ENCODE results near the gene TEX261. TPM values are rescaled to one million over a fixed set of nuclear protein-coding genes. Genes with fewer than 3 reads are reported as not detected.

The TEX261 gene
- total RNA-seq, 2 experiments from 2014 or later, result 55.9 to 59.4 TPM

GRCh38 chr2:70962885-70963878 lies 31.5 kb downstream of the TEX261 start:
- Mint-ChIP-seq H3K36me3 (ENCODE audit: low read depth) (no peaks in the 10 kb centered on the region), H3K4me1 (ENCODE audit: low read depth) (peaks cover 15% of the 10 kb centered on the region), H3K27ac (no peak overlapping the region), H3K4me3 (no peak overlapping the region), H3K27me3 (ENCODE audit: low read depth) (peaks cover 23% of the 10 kb centered on the region), H3K9me3 (ENCODE audit: insufficient read depth) (no peaks in the 10 kb centered on the region)
- ATAC-seq (no peak), DNase-seq (peak; percentile 17)
- ChIA-PET CTCF (interaction anchor here (1.3 to 5.8 kb wide), 11 partner anchors 9 to 93 kb away, joined by 3 to 60 read pairs (median 11); partner anchors contain the start of gene ANKRD53), POLR2A (no interaction called here)

DNA sequence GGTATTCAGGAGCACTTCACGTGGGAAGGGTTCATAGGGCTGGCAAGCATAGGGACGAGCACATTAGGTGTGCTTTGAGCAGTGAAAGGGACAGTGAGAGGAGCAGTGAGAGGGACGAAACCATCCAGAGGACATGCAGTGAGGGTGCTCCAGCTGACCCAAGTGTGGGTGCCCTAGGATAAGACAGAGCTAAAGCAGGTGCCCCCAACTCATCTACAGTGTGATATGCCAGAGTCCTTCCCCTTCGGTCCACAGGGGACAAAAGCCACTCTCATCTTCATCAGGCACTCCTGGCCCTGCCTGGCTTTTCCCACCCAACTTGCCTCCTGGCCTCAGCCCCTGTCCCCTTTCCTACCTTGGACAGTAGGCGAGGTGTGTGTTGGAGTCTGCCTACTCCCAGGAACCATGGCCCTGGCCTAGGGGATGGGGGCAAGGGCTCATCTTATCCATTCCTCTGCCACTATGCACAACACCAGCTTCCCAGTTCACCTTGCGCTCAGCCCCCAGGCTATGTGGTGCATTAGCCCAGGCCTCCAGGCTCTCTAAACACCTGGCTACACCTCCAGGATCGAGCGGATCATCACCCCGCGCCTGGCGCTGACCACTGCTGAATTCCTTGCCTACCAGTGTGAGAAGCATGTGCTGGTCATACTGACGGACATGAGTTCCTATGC lies 32.3 kb downstream of the TEX261 start:
- Mint-ChIP-seq H3K36me3 (ENCODE audit: low read depth) (no peaks in the 10 kb centered on the region), H3K27me3 (ENCODE audit: low read depth) (peaks cover 17% of the 10 kb centered on the region), H3K4me1 (ENCODE audit: low read depth) (peaks cover 23% of the 10 kb centered on the region), H3K27ac (no peak overlapping the region), H3K4me3 (no peak overlapping the region), H3K9me3 (ENCODE audit: insufficient read depth) (no peaks in the 10 kb centered on the region)
- ATAC-seq, result no peak
- ChIA-PET POLR2A (no interaction called here), CTCF (interaction anchor here (0.8 to 5.8 kb wide), 5 partner anchors 11 to 23 kb away, joined by 4 to 60 read pairs (median 6); no protein-coding TSS in a partner anchor)
- peak; percentile 20 for DNase-seq

DNA sequence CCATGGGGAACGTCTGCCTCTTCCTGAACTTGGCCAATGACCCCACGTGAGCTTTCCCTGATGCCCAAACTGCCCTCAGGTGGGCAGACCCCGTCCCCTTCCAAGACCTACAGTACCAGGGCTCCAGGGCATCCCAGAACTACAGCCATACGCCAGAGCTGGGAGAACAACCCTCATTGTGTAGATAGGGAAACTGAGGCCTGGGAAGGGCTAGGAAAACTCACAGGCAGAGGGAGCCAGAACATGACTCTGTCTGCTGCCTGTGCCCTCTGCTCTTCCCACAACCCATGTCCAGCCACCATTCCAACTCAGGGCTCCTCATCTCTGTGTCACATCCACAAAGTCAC lies 33.1 kb downstream of the TEX261 start:
- Mint-ChIP-seq H3K4me1 (ENCODE audit: low read depth) (peaks cover 25% of the 10 kb centered on the region), H3K27me3 (ENCODE audit: low read depth) (peaks cover 17% of the 10 kb centered on the region), H3K9me3 (ENCODE audit: insufficient read depth) (no peaks in the 10 kb centered on the region), H3K4me3 (no peak overlapping the region), H3K27ac (no peak overlapping the region), H3K36me3 (ENCODE audit: low read depth) (no peaks in the 10 kb centered on the region)
- POLR2A ChIA-PET, result interaction anchor here (0.9 kb wide), 1 partner anchor 13 kb away, joined by 4 read pairs; no protein-coding TSS in a partner anchor
- DNase-seq (no peak), ATAC-seq (no peak)
- CTCF ChIA-PET, result interaction anchor here (0.8 to 2.3 kb wide), 5 partner anchors 12 to 99 kb away, joined by 3 to 6 read pairs (median 4); no protein-coding TSS in a partner anchor

- Mint-ChIP-seq H3K9me3 (ENCODE audit: insufficient read depth) (no peaks in the 10 kb centered on the region), H3K27ac (no peak overlapping the region), H3K4me1 (ENCODE audit: low read depth) (peaks cover 25% of the 10 kb centered on the region), H3K36me3 (ENCODE audit: low read depth) (no peaks in the 10 kb centered on the region), H3K4me3 (no peak overlapping the region), H3K27me3 (ENCODE audit: low read depth) (peaks cover 21% of the 10 kb centered on the region)
- no peak for ATAC-seq
- CTCF ChIA-PET, result interaction anchor here (0.8 to 2.3 kb wide), 7 partner anchors 12 to 98 kb away, joined by 3 to 6 read pairs (median 4); no protein-coding TSS in a partner anchor
- POLR2A ChIA-PET, result interaction anchor here (0.9 kb wide), 1 partner anchor 13 kb away, joined by 4 read pairs; no protein-coding TSS in a partner anchor
- peak; percentile 20 for DNase-seq
These were observed 33.6 kb downstream of the TEX261 start for GRCh38 chr2:70960833-70961647.

DNA sequence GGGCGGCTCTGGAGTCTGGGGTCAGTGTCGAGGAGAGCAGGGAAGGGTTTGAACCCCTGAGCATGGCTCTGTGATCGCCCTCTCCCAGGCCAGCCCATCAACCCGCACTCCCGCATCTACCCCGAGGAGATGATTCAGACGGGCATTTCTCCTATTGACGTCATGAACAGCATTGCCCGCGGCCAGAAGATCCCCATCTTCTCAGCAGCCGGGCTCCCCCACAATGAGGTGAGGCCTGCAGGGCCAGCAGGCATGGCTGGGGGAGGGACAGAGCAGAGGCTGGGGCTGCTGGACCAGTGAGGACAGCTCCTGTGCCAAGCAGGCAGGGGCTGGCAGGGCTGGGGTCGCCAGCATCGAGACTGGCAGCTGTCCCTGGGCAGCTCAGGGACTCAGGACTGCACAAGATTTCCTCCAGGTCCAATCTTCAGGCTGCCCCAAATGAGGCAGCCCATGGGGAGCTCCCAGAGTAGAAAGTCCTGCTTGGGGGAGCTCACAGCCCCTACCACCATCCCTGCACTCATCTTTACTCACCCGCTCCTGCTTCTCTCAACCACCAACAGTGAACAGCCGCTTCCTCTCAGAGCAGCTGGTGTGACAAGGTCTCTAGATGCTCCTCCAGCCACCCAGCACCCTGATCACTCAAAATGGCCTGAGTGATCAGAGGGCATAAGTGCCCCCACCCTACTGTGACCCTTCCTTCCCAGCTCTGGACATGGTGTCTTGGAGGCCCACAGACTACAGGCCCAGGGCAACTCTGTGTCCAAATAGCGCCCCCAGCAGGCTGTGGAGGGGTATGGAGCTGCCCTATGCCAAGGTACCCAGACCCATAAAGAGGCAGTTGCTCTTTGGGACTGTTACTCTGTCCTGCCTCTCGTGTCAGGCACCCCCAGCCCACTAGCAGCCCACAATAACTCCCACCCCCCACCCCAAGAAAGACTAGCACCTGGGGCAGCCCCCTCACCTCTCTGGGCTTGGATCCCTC lies 34.5 kb downstream of the TEX261 start:
- H3K27me3 Mint-ChIP-seq (ENCODE audit: low read depth), result peaks cover 27% of the 10 kb centered on the region
- no peak overlapping the region for H3K27ac Mint-ChIP-seq
- ATAC-seq (no peak), DNase-seq (peak; percentile 26)
- no peaks in the 10 kb centered on the region for H3K36me3 Mint-ChIP-seq (ENCODE audit: low read depth)
- H3K4me3 Mint-ChIP-seq, result no peak overlapping the region
- ChIA-PET CTCF (interaction anchor here (0.6 to 1.4 kb wide), 6 partner anchors 12 to 41 kb away, joined by 3 to 5 read pairs (median 4); no protein-coding TSS in a partner anchor), POLR2A (no interaction called here)
- peaks cover 26% of the 10 kb centered on the region for H3K4me1 Mint-ChIP-seq (ENCODE audit: low read depth)
- no peaks in the 10 kb centered on the region for H3K9me3 Mint-ChIP-seq (ENCODE audit: insufficient read depth)

GRCh38 chr2:70959271-70959761 lies 35.4 kb downstream of the TEX261 start:
- DNase-seq (peak; percentile 19), ATAC-seq (no peak)
- Mint-ChIP-seq H3K27ac (no peak overlapping the region), H3K4me3 (no peak overlapping the region), H3K9me3 (ENCODE audit: insufficient read depth) (no peaks in the 10 kb centered on the region), H3K36me3 (ENCODE audit: low read depth) (no peaks in the 10 kb centered on the region), H3K4me1 (ENCODE audit: low read depth) (peaks cover 24% of the 10 kb centered on the region), H3K27me3 (ENCODE audit: low read depth) (peaks cover 32% of the 10 kb centered on the region)
- ChIA-PET CTCF (interaction anchor here (1.0 to 1.4 kb wide), 2 partner anchors 11 to 13 kb away, joined by 4 to 5 read pairs; no protein-coding TSS in a partner anchor), POLR2A (no interaction called here)

GRCh38 chr2:70958759-70959158 lies 35.9 kb downstream of the TEX261 start:
- peak overlapping the region; percentile 43 for H3K27ac Mint-ChIP-seq
- POLR2A ChIA-PET, result no interaction called here
- peaks cover 24% of the 10 kb centered on the region for H3K4me1 Mint-ChIP-seq (ENCODE audit: low read depth)
- H3K4me3 Mint-ChIP-seq, result no peak overlapping the region
- H3K9me3 Mint-ChIP-seq (ENCODE audit: insufficient read depth), result no peaks in the 10 kb centered on the region
- no peaks in the 10 kb centered on the region for H3K36me3 Mint-ChIP-seq (ENCODE audit: low read depth)
- DNase-seq (peak; percentile 13), ATAC-seq (no peak)
- peaks cover 31% of the 10 kb centered on the region for H3K27me3 Mint-ChIP-seq (ENCODE audit: low read depth)
- CTCF ChIA-PET, result interaction anchor here (1.9 kb wide), 1 partner anchor 25 kb away, joined by 4 read pairs; no protein-coding TSS in a partner anchor

- no peak for DNase-seq
- Mint-ChIP-seq H3K27me3 (ENCODE audit: low read depth) (peaks cover 24% of the 10 kb centered on the region), H3K4me3 (no peak overlapping the region), H3K36me3 (ENCODE audit: low read depth) (no peaks in the 10 kb centered on the region), H3K27ac (no peak overlapping the region), H3K4me1 (ENCODE audit: low read depth) (peaks cover 24% of the 10 kb centered on the region), H3K9me3 (ENCODE audit: insufficient read depth) (no peaks in the 10 kb centered on the region)
- ChIA-PET CTCF (interaction anchor here (1.2 to 1.9 kb wide), 2 partner anchors 9 to 26 kb away, joined by 3 to 4 read pairs; no protein-coding TSS in a partner anchor), POLR2A (no interaction called here)
- no peak for ATAC-seq
These were observed 36.9 kb downstream of the TEX261 start for GRCh38 chr2:70957798-70958197.

GRCh38 chr2:70956141-70956540 lies 38.5 kb downstream of the TEX261 start:
- Mint-ChIP-seq H3K9me3 (ENCODE audit: insufficient read depth) (no peaks in the 10 kb centered on the region), H3K36me3 (ENCODE audit: low read depth) (no peaks in the 10 kb centered on the region), H3K27ac (no peak overlapping the region), H3K4me1 (ENCODE audit: low read depth) (peaks cover 24% of the 10 kb centered on the region), H3K27me3 (ENCODE audit: low read depth) (peaks cover 27% of the 10 kb centered on the region), H3K4me3 (no peak overlapping the region)
- ChIA-PET CTCF (no interaction called here), POLR2A (no interaction called here)
- peak; percentile 2 for DNase-seq
- no peak for ATAC-seq

DNA sequence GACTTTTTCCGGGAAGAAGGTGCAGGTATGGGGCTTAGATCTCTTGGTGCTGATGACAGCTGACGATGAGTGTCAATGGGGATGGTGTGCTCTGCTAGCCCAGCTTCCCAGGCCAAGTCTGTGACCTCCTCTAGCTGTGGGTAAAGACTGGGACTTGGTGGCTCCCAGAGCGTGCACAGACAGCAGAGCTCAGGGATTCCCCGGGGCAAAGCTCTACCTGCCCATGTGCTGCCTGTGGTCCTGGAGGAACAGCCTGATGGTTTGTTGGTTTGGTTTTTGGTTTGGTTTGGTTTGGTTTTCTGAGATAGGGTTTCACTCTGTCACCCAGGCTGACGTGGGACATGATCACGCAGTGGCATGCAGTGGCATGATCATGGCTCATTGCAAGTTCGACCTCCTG lies 39.8 kb downstream of the TEX261 start:
- H3K9me3 Mint-ChIP-seq (ENCODE audit: insufficient read depth), result no peaks in the 10 kb centered on the region
- H3K36me3 Mint-ChIP-seq (ENCODE audit: low read depth), result no peaks in the 10 kb centered on the region
- CTCF ChIA-PET, result interaction anchor here (1.3 to 2.6 kb wide), 3 partner anchors 9 to 83 kb away, joined by 4 to 11 read pairs (median 6); no protein-coding TSS in a partner anchor
- peaks cover 24% of the 10 kb centered on the region for H3K4me1 Mint-ChIP-seq (ENCODE audit: low read depth)
- ATAC-seq (no peak), DNase-seq (peak; percentile 13)
- H3K27me3 Mint-ChIP-seq (ENCODE audit: low read depth), result peaks cover 27% of the 10 kb centered on the region
- H3K27ac Mint-ChIP-seq, result no peak overlapping the region
- no peak overlapping the region for H3K4me3 Mint-ChIP-seq
- POLR2A ChIA-PET, result no interaction called here
